HUES48 (cell line): ENCODE data around the gene HIPK4.

Source experiments
- H3K27ac ChIP-seq: one replicate; pipeline ENCODE4 v1.7.0; 2013; ENCODE audit warnings: low read depth, low read length, inconsistent platforms
- H3K27me3 ChIP-seq: 2 replicates; pipeline ENCODE4 v1.6.1; 2013; ENCODE audit warnings: mild to moderate bottlenecking, low read length; ENCODE audit not compliant: control insufficient read depth, insufficient read depth
- H3K36me3 ChIP-seq: 2 replicates; pipeline ENCODE4 v1.6.1; 2013; ENCODE audit warnings: low read length; ENCODE audit not compliant: control insufficient read depth, insufficient read depth
- H3K4me1 ChIP-seq: 2 replicates; pipeline ENCODE4 v1.6.1; 2013; ENCODE audit warnings: mild to moderate bottlenecking, low read length; ENCODE audit not compliant: control insufficient read depth, insufficient read depth
- H3K4me3 ChIP-seq: 2 replicates; pipeline ENCODE4 v1.5.1; 2013; ENCODE audit warnings: mild to moderate bottlenecking, low read depth, low read length
- H3K9ac ChIP-seq: 2 replicates; pipeline ENCODE4 v1.6.1; 2013; ENCODE audit warnings: mild to moderate bottlenecking, low read depth, low read length, moderate library complexity
- H3K9me3 ChIP-seq: 2 replicates; pipeline ENCODE4 v1.6.1; 2013; ENCODE audit warnings: low read length; ENCODE audit not compliant: control insufficient read depth, insufficient read depth

HIPK4 gene

DNA sequence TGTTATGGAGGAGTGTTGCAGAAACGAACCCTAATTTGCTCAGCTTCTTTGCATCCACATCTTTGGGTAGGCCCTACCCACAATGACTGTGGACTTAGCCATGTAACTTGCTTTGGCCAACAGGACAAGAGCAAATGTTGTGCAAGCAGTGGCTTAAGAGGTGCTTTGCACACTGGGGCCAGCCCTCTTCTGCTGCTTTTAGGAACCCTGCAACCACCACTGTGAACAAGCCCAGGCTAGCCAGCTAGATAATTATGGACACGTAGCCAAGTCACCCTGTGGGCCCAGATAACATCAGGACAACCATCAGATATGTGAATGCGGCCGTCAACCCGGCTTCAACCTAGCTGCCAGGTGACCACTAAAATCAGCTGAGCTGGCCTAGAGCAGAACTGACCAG, 58.9 kb downstream of the HIPK4 start:
- Histone ChIP-seq H3K9me3 (no peaks in the 10 kb centered on the region), H3K27ac (no peak overlapping the region), H3K27me3 (no peaks in the 10 kb centered on the region), H3K4me1 (peaks cover 6% of the 10 kb centered on the region; the same call in 1 of the 2 replicates), H3K4me3 (no peak overlapping the region), H3K9ac (no peak overlapping the region), H3K36me3 (peaks cover 74% of the 10 kb centered on the region)
